IPS-18a (cell line): ENCODE measurements around the gene F5.

Experiments used
- H3K27ac ChIP-seq: one replicate; pipeline ENCODE4 v1.5.1; 2013; ENCODE audit warnings: low read length
- H3K27me3 ChIP-seq: one replicate; pipeline ENCODE4 v1.6.1; 2013; ENCODE audit warnings: mild to moderate bottlenecking, low read length; ENCODE audit not compliant: control insufficient read depth, insufficient read depth
- H3K36me3 ChIP-seq: one replicate; pipeline ENCODE4 v1.6.1; 2013; ENCODE audit warnings: low read depth, low read length; ENCODE audit not compliant: control insufficient read depth
- H3K4me1 ChIP-seq: one replicate; pipeline ENCODE4 v1.6.1; 2013; ENCODE audit warnings: low read depth, low read length; ENCODE audit not compliant: control insufficient read depth
- H3K4me3 ChIP-seq: one replicate; pipeline ENCODE4 v1.5.1; 2013; ENCODE audit warnings: low read length
- H3K9ac ChIP-seq: one replicate; pipeline ENCODE4 v1.6.1; 2013; ENCODE audit warnings: mild to moderate bottlenecking, low read length, moderate library complexity
- H3K9me3 ChIP-seq: one replicate; pipeline ENCODE4 v1.6.1; 2013; ENCODE audit warnings: low read depth, low read length; ENCODE audit not compliant: control insufficient read depth

Gene F5

DNA sequence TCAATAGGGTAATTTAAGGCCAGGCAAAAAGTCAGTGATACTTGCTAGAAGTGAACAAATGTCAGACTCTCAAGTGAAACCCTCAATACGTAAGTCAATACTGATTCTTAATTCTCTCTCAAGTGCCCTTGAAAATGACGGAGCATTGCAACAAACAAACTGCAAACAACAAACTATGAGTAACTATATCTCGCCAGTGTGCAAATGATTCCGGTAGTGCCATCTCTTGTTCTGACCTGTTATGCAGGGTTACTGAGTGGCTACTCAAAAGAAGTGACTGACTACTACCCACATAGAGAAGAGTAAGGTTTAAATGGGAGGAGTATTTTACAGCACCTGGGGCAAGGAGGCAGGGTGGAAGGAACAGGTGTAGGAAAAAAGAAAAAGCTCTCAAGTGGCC lies 102.2 kb downstream of the F5 start:
- H3K4me3 ChIP-seq: peak overlapping the region; percentile 69
- no peaks in the 10 kb centered on the region for H3K27me3 ChIP-seq
- H3K36me3 ChIP-seq: no peaks in the 10 kb centered on the region
- H3K27ac ChIP-seq: no peak overlapping the region
- peaks cover 57% of the 10 kb centered on the region for H3K4me1 ChIP-seq
- peak overlapping the region; percentile 77 for H3K9ac ChIP-seq
- H3K9me3 ChIP-seq: no peaks in the 10 kb centered on the region

- Histone ChIP-seq H3K36me3 (no peaks in the 10 kb centered on the region), H3K4me3 (peak overlapping the region; percentile 69), H3K9ac (no peak overlapping the region), H3K4me1 (peaks cover 60% of the 10 kb centered on the region), H3K27me3 (no peaks in the 10 kb centered on the region), H3K27ac (no peak overlapping the region), H3K9me3 (no peaks in the 10 kb centered on the region)
Measured at GRCh38 chr1:169483500-169483966, 102.7 kb downstream of the F5 start.

GRCh38 chr1:169479363-169480066 lies 106.8 kb downstream of the F5 start:
- Histone ChIP-seq H3K4me1 (peaks cover 46% of the 10 kb centered on the region), H3K27me3 (no peaks in the 10 kb centered on the region), H3K36me3 (peaks cover 7% of the 10 kb centered on the region), H3K4me3 (no peak overlapping the region), H3K27ac (no peak overlapping the region), H3K9me3 (no peaks in the 10 kb centered on the region), H3K9ac (no peak overlapping the region)

GRCh38 chr1:169478094-169478672 lies 108.1 kb downstream of the F5 start:
- H3K36me3 ChIP-seq: peaks cover 7% of the 10 kb centered on the region
- H3K27me3 ChIP-seq: no peaks in the 10 kb centered on the region
- no peak overlapping the region for H3K4me3 ChIP-seq
- no peak overlapping the region for H3K27ac ChIP-seq
- no peak overlapping the region for H3K9ac ChIP-seq
- H3K9me3 ChIP-seq: no peaks in the 10 kb centered on the region
- peaks cover 32% of the 10 kb centered on the region for H3K4me1 ChIP-seq

- peaks cover 7% of the 10 kb centered on the region for H3K36me3 ChIP-seq
- no peak overlapping the region for H3K4me3 ChIP-seq
- no peak overlapping the region for H3K27ac ChIP-seq
- no peaks in the 10 kb centered on the region for H3K9me3 ChIP-seq
- no peak overlapping the region for H3K9ac ChIP-seq
- no peaks in the 10 kb centered on the region for H3K27me3 ChIP-seq
- peaks cover 19% of the 10 kb centered on the region for H3K4me1 ChIP-seq
Measured at GRCh38 chr1:169475806-169476387, 110.4 kb downstream of the F5 start.

DNA sequence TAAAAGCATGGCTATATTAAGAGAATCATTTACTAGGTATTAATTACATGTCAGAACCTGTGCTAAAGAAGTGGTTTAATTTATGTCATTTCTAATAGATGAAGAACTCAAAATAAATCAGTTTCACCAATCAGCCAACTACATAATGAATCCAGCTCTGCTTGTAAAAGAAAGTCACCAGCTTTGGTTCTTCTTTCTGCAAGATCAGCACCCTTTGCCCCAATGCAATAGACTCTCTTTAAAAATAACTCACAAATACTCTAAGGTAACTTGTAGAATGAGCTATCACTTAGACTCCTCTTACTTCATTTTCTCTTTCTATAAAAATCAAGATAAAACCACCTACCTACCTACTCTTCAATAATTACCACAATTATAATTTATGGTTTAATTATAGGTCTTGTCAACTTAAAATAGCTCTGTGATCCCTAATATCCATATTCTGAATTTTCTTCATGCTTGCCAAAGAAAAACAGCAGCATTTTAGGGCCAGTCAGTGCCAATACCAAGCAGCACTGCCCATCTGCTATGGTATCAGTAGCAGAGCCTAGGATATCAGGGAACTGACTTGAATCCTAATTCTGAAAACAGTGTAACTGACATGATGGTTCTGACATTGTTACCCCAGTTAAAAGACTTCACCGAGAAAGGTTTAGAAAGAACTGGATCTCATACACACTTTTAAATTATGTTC lies 111.8 kb downstream of the F5 start:
- Histone ChIP-seq H3K9me3 (no peaks in the 10 kb centered on the region), H3K27me3 (no peaks in the 10 kb centered on the region), H3K4me3 (no peak overlapping the region), H3K27ac (no peak overlapping the region), H3K4me1 (peaks cover 7% of the 10 kb centered on the region), H3K36me3 (peaks cover 7% of the 10 kb centered on the region), H3K9ac (no peak overlapping the region)

DNA sequence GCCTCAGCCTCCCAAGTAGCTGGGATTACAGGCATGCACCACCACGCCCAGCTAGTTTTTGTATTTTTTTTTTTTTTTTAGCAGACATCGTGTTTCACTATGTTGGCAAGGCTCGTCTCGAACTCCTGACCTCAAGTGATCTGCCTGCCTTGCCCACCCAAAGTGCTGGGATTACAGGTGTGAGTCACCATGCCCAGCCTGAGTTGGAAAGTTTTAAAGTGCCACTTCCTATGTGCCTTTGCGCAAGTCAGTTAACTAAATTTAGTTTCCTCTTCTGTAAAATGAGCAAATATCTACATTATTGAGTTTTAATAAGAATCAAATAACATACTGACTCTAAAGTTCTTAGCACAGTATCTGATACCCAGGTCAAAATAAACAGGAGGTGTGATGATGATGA lies 112.9 kb downstream of the F5 start:
- no peak overlapping the region for H3K4me3 ChIP-seq
- H3K4me1 ChIP-seq: no peaks in the 10 kb centered on the region
- no peaks in the 10 kb centered on the region for H3K27me3 ChIP-seq
- no peak overlapping the region for H3K9ac ChIP-seq
- H3K36me3 ChIP-seq: peaks cover 9% of the 10 kb centered on the region
- H3K9me3 ChIP-seq: no peaks in the 10 kb centered on the region
- no peak overlapping the region for H3K27ac ChIP-seq

- Histone ChIP-seq H3K27me3 (no peaks in the 10 kb centered on the region), H3K27ac (no peak overlapping the region), H3K9me3 (no peaks in the 10 kb centered on the region), H3K36me3 (peaks cover 13% of the 10 kb centered on the region), H3K9ac (no peak overlapping the region), H3K4me1 (no peaks in the 10 kb centered on the region), H3K4me3 (no peak overlapping the region)
Measured at GRCh38 chr1:169472738-169473137, 113.5 kb downstream of the F5 start.

GRCh38 chr1:169468982-169469381 lies 117.3 kb downstream of the F5 start:
- Histone ChIP-seq H3K9ac (no peak overlapping the region), H3K27me3 (no peaks in the 10 kb centered on the region), H3K27ac (no peak overlapping the region)

GRCh38 chr1:169466259-169467230 lies 119.7 kb downstream of the F5 start:
- Histone ChIP-seq H3K4me1 (no peaks in the 10 kb centered on the region), H3K9me3 (no peaks in the 10 kb centered on the region), H3K27ac (no peak overlapping the region), H3K9ac (no peak overlapping the region), H3K4me3 (no peak overlapping the region), H3K36me3 (peaks cover 17% of the 10 kb centered on the region), H3K27me3 (no peaks in the 10 kb centered on the region)

More at GRCh38 chr1:169468982-169469381, 117.3 kb downstream of the F5 start:
- H3K4me3 ChIP-seq: no peak overlapping the region
- no peaks in the 10 kb centered on the region for H3K4me1 ChIP-seq
- H3K36me3 ChIP-seq: peaks cover 17% of the 10 kb centered on the region
- H3K9me3 ChIP-seq: no peaks in the 10 kb centered on the region

DNA sequence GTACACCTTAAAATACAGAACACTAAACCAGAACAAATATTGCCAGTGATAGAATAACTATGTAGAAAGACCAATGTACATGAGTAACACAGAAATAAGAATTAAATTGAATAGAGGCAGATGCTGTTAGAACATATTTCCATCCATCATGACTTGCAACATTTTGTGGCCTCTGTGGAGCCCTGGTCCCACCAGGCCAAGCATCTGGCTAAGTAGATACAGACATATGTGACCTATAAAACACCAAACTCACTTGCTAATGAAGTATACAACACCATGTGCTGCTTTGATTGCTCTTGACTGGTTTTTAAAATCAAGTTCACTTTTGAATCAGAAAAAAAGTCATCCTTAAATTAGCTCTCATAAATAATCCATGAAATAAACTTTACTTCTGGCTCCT lies 121.0 kb downstream of the F5 start:
- no peak overlapping the region for H3K27ac ChIP-seq
- H3K9ac ChIP-seq: no peak overlapping the region
- no peaks in the 10 kb centered on the region for H3K9me3 ChIP-seq
- H3K27me3 ChIP-seq: no peaks in the 10 kb centered on the region
- H3K4me3 ChIP-seq: no peak overlapping the region
- peaks cover 17% of the 10 kb centered on the region for H3K36me3 ChIP-seq
- H3K4me1 ChIP-seq: no peaks in the 10 kb centered on the region
